RWPE2 (cell line): ENCODE data around the gene GPR152.
"Not testable (repeated sequence)": the region's sequence is repeated elsewhere in the genome, so short reads cannot be mapped to it uniquely, and the experiment has no call there.

ENCODE experiments used
- ATAC-seq: fragments of 200-7000 bp; cut with Tn5 transposase; 3 replicates; pipeline ENCODE4 v1.9.1; 2021; ENCODE audit warnings: low read depth
- DNase-seq: peaks from one replicate; pipeline ENCODE4 v3.0.0-alpha.2; 2020; ENCODE audit warnings: low spot score
- H3K27ac ChIP-seq: fragments of 450-650 bp; 2 replicates; pipeline ENCODE4 v1.5.1; 2017; ENCODE audit warnings: mild to moderate bottlenecking; ENCODE audit not compliant: poor library complexity, severe bottlenecking
- H3K27me3 ChIP-seq: fragments of 250-450 bp; sonication (Bioruptor Pico); 2 replicates; pipeline ENCODE4 v1.5.1; 2021; ENCODE audit warnings: mild to moderate bottlenecking, moderate library complexity; ENCODE audit not compliant: insufficient read depth, poor library complexity, severe bottlenecking
- H3K36me3 ChIP-seq: fragments of 250-450 bp; sonication (Bioruptor Pico); 2 replicates; pipeline ENCODE4 v1.5.1; 2020; ENCODE audit warnings: low read depth, mild to moderate bottlenecking, moderate library complexity
- H3K4me1 ChIP-seq: fragments of 250-450 bp; sonication (Bioruptor Pico); 2 replicates; pipeline ENCODE4 v1.5.1; 2021; ENCODE audit warnings: mild to moderate bottlenecking, moderate library complexity; ENCODE audit not compliant: insufficient read depth, poor library complexity, severe bottlenecking
- H3K4me3 ChIP-seq: fragments of 250-450 bp; sonication (Bioruptor Pico); 2 replicates; pipeline ENCODE4 v1.5.1; 2021; ENCODE audit warnings: mild to moderate bottlenecking, moderate library complexity; ENCODE audit not compliant: severe bottlenecking
- H3K9me3 ChIP-seq: fragments of 250-450 bp; sonication (Bioruptor Pico); 2 replicates; pipeline ENCODE4 v1.5.1; 2021; ENCODE audit warnings: mild to moderate bottlenecking, moderate library complexity; ENCODE audit not compliant: severe bottlenecking
- TF ChIP-seq, protein P1 (sequence below): fragments of 450-650 bp; IDR thresholded peaks from one replicate; pipeline ENCODE4 v1.5.1; 2017; ENCODE audit warnings: mild to moderate bottlenecking, moderate library complexity; ENCODE audit not compliant: poor library complexity, severe bottlenecking

Gene GPR152

DNA sequence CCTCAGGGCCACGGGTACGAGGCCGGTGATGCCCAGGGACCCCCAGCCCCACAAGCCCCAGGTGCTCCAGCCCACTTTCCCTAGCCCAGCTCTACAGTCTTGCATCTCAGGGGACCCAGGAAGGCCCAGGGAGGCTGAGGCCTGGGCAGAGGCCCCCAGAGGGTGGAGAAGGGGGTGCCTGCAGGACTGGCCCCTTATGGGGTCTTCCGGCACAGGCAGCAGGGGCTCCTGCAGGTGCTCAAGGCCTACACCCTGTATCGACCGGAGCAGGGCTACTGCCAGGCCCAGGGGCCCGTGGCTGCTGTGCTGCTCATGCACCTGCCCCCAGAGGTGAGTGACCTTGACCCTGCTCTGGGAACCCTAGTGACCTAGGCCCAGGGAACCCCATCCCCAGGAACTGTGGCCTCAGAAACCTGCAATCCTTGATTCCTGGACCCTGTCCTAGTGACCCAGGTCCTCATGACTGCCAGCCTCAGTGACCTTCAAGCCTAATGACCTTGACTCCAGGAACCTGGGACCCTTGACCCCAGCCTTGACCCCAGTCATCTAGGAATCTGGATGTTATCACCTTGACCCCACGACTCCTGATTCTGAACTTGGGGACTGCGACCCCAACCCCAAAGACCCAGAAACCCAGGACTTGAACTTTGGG, 46.7 kb downstream of the GPR152 start:
- Histone ChIP-seq H3K4me1 (no peaks in the 10 kb centered on the region), H3K36me3 (no peaks in the 10 kb centered on the region), H3K9me3 (no peaks in the 10 kb centered on the region), H3K27me3 (no peaks in the 10 kb centered on the region), H3K4me3 (no peak overlapping the region), H3K27ac (no peak overlapping the region)
- TF ChIP-seq, protein P1, sequence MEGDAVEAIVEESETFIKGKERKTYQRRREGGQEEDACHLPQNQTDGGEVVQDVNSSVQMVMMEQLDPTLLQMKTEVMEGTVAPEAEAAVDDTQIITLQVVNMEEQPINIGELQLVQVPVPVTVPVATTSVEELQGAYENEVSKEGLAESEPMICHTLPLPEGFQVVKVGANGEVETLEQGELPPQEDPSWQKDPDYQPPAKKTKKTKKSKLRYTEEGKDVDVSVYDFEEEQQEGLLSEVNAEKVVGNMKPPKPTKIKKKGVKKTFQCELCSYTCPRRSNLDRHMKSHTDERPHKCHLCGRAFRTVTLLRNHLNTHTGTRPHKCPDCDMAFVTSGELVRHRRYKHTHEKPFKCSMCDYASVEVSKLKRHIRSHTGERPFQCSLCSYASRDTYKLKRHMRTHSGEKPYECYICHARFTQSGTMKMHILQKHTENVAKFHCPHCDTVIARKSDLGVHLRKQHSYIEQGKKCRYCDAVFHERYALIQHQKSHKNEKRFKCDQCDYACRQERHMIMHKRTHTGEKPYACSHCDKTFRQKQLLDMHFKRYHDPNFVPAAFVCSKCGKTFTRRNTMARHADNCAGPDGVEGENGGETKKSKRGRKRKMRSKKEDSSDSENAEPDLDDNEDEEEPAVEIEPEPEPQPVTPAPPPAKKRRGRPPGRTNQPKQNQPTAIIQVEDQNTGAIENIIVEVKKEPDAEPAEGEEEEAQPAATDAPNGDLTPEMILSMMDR: no peak
- ATAC-seq (no peak), DNase-seq (no peak)

DNA sequence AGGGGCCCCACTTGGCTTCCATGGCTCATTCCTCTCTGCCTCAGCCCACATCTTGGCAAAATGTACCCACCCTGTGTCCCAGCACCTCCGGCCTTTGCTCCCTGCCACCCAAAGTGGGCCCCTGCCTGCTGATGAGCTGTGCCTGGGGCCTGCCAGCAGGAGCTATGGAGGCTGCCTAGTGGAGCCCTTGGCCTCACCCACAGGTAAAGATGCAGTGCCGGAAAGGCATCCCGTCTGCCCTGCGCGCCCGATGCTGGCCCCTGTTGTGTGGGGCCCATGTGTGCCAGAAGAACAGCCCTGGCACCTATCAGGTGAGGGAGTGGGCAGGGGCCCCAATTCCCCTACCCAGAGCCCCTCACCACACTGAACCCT, 47.3 kb downstream of the GPR152 start:
- H3K9me3 ChIP-seq: no peaks in the 10 kb centered on the region
- TF ChIP-seq, protein P1: no peak
- no peak for ATAC-seq
- DNase-seq: no peak
- H3K4me1 ChIP-seq: no peaks in the 10 kb centered on the region
- H3K4me3 ChIP-seq: no peak overlapping the region
- no peaks in the 10 kb centered on the region for H3K27me3 ChIP-seq
- H3K27ac ChIP-seq: no peak overlapping the region
- peaks cover 6% of the 10 kb centered on the region for H3K36me3 ChIP-seq

DNA sequence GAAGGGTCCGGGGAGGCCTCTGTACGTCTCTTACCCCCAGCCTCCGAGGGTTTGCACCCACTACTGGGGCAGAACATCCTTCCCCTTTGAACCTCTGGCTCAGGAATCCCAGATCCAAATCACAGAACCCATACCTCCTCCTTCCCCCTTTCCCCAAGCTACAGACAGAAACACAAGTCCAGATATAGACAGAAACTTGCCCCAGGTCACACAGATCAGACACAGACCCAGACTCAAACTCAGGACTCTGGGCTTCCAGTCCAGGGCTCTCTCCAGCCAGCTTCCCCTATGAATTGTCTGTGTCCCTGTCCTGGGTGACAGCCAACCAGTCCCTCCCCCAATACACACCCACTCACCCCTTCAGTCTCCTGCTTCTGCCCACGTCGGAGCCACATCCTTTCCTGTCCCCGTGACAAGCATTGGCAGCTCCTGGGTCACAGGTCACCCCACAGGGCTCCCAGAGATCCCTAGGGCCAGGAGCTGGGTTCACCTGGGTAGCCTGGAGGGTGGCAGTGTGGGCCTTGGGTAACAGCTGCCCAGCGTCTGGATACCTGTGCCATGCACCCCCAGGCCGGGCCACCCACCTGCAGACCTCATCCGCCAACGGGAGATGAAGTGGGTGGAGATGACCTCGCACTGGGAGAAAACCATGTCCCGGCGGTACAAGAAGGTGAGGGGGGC, 47.9 kb downstream of the GPR152 start:
- no peaks in the 10 kb centered on the region for H3K4me1 ChIP-seq
- H3K9me3 ChIP-seq: no peaks in the 10 kb centered on the region
- TF ChIP-seq, protein P1: no peak
- ATAC-seq (no peak), DNase-seq (no peak)
- H3K27me3 ChIP-seq: no peaks in the 10 kb centered on the region
- H3K4me3 ChIP-seq: no peak overlapping the region
- no peak overlapping the region for H3K27ac ChIP-seq
- H3K36me3 ChIP-seq: peaks cover 11% of the 10 kb centered on the region

DNA sequence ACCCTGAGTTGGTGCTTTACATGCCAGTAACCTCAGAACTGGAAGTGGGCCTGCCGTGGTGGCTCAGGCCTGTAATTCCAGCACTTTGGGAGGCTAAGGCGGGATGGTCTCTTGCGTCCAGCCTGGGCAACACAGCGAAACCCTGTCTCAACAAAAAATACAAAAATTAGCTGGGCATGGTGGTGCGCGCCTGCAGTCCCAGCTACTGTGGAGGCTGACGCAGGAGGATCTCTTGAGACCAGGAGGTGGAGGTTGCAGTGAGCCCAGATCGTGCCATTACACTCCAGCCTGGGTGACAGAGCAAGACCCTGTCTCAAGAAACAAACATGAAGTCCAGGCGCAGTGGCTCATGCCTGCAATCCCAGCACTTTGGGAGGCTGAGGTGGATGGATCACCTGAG, 49.4 kb downstream of the GPR152 start:
- not testable (repeated sequence) for ATAC-seq, H3K27me3 ChIP-seq, DNase-seq, H3K27ac ChIP-seq, H3K4me3 ChIP-seq, H3K9me3 ChIP-seq, H3K4me1 ChIP-seq
- peaks cover 25% of the 10 kb centered on the region for H3K36me3 ChIP-seq

DNA sequence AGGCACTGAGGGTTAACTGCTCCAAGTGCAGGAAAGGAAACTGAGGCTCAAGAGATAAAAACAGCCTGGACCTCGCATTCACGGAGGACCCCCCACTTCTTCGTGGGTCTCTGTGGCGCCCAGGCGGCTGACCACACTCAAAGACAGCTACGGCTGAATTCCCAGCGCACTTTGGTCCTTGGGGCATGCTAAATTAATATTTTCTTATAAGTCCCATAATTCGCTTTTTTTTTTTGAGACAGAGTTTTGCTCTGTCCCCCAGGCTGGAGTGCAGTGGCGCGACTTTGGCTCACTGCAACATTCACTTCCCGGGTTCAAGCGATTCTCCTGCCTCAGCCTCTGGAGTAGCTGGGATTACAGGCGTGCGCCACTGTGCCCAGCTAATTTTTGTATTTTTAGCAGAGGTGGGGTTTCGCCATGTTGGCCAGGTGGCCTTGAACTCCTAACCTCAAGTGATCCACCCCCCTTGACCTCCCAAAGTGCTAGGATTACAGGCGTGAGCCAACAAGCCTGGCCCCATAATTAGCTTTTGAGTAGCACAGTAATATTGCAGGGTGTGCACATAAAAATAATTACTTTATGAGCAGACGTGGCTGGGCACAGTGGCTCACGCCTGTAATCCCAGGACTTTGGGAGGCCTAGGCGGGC, 50.2 kb downstream of the GPR152 start:
- ATAC-seq: not testable (repeated sequence)

More for the DNA sequence above, 50.2 kb downstream of the GPR152 start:
- H3K4me3 ChIP-seq, H3K4me1 ChIP-seq, H3K27me3 ChIP-seq, DNase-seq, H3K9me3 ChIP-seq: not testable (repeated sequence)
- Histone ChIP-seq H3K27ac (peak overlapping the region; percentile 80), H3K36me3 (peaks cover 33% of the 10 kb centered on the region)
